ENCODE measurements around the gene HSPA12B. TPM values are rescaled to one million over a fixed set of nuclear protein-coding genes. Genes with fewer than 3 reads are reported as not detected.

The HSPA12B gene
- polyA plus RNA-seq, 1 experiment: 0.05 TPM

GRCh38 chr20:3767427-3768341, 35.2 kb downstream of the HSPA12B start, which contains the start of gene ADISSP:
TSS of gene ADISSP (minus strand) at chr20:3767753. CDS start at chr20:3760100, 7,653 bp downstream.
- peak; percentile 28; the same call in 1 of the 2 replicates for TF ChIP-seq CTCF (IDR thresholded peaks at IDR 0.05; ENCODE audit: low read depth, low read length)
- H3K9me3 ChIP-seq (ENCODE audit: control insufficient read depth, insufficient read depth, low read length): no peaks in the 10 kb centered on the region
- H3K4me3 ChIP-seq (ENCODE audit: low read depth, low read length): peak within 1 kb of the TSS; percentile 84
- CTCF ChIA-PET: interaction anchor here (1.2 to 2.1 kb wide), 4 partner anchors 10 to 51 kb away, joined by 4 to 18 read pairs (median 10); partner anchors contain the start of gene SPEF1
- peak; percentile 95 for DNase-seq (ENCODE audit: low read depth, low spot score)
- peak within 1 kb of the TSS; percentile 90 for H3K27ac ChIP-seq (ENCODE audit: low read depth, low read length)
- H3K27me3 ChIP-seq (ENCODE audit: control insufficient read depth, insufficient read depth, low read length): no peaks in the 10 kb centered on the region
- POLR2A ChIA-PET: interaction anchor here (0.6 to 2.3 kb wide), 12 partner anchors 10 to 318 kb away, joined by 3 to 14 read pairs (median 4); partner anchors contain the start of genes ADAM33, AP5S1, CENPB and SPEF1

- peak; percentile 47 for TF ChIP-seq CTCF (IDR thresholded peaks at IDR 0.05; ENCODE audit: low read depth, low read length)
- peak overlapping the region; percentile 84 for H3K4me3 ChIP-seq (ENCODE audit: low read depth, low read length)
- no peaks in the 10 kb centered on the region for H3K27me3 ChIP-seq (ENCODE audit: control insufficient read depth, insufficient read depth, low read length)
- H3K9me3 ChIP-seq (ENCODE audit: control insufficient read depth, insufficient read depth, low read length): no peaks in the 10 kb centered on the region
- ChIA-PET CTCF (interaction anchor here (0.5 to 2.1 kb wide), 10 partner anchors 10 to 304 kb away, joined by 3 to 18 read pairs (median 6); partner anchors contain the start of genes CENPB and SPEF1), POLR2A (interaction anchor here (0.9 to 2.3 kb wide), 10 partner anchors 8 to 317 kb away, joined by 3 to 14 read pairs (median 4); partner anchors contain the start of genes ADAM33, AP5S1, CENPB and SPEF1)
- no peak for DNase-seq (ENCODE audit: low read depth, low spot score)
- H3K27ac ChIP-seq (ENCODE audit: low read depth, low read length): peak overlapping the region; percentile 90
Measured at GRCh38 chr20:3768342-3769130, 36.1 kb downstream of the HSPA12B start.

GRCh38 chr20:3771552-3772058, 39.1 kb downstream of the HSPA12B start:
- no peak for TF ChIP-seq CTCF (IDR thresholded peaks at IDR 0.05; ENCODE audit: low read depth, low read length)
- CTCF ChIA-PET: interaction anchor here (0.7 kb wide), 2 partner anchors 55 to 77 kb away, joined by 3 read pairs; no protein-coding TSS in a partner anchor
- no peak for DNase-seq (ENCODE audit: low read depth, low spot score)
- no peaks in the 10 kb centered on the region for H3K27me3 ChIP-seq (ENCODE audit: control insufficient read depth, insufficient read depth, low read length)
- no peak overlapping the region for H3K4me3 ChIP-seq (ENCODE audit: low read depth, low read length)
- no peak overlapping the region for H3K27ac ChIP-seq (ENCODE audit: low read depth, low read length)
- POLR2A ChIA-PET: no interaction called here
- H3K9me3 ChIP-seq (ENCODE audit: control insufficient read depth, insufficient read depth, low read length): no peaks in the 10 kb centered on the region

GRCh38 chr20:3775457-3776108, 43.1 kb downstream of the HSPA12B start:
- Histone ChIP-seq H3K4me3 (ENCODE audit: low read depth, low read length) (no peak overlapping the region), H3K27ac (ENCODE audit: low read depth, low read length) (no peak overlapping the region), H3K9me3 (ENCODE audit: control insufficient read depth, insufficient read depth, low read length) (no peaks in the 10 kb centered on the region), H3K27me3 (ENCODE audit: control insufficient read depth, insufficient read depth, low read length) (peaks cover 7% of the 10 kb centered on the region)
- no peak for TF ChIP-seq CTCF (IDR thresholded peaks at IDR 0.05; ENCODE audit: low read depth, low read length)
- DNase-seq (ENCODE audit: low read depth, low spot score): no peak
- CTCF ChIA-PET: no interaction called here
- POLR2A ChIA-PET: no interaction called here
